Heart left ventricle (tissue), 13 donors: ENCODE data around the gene GIT2.

Source experiments
- POLR2A ChIP-seq, 2 donors: fragments of 450-650 bp; IDR thresholded peaks; one replicate each; pipeline ENCODE4 v1.6.1; 2017; ENCODE audit warnings: antibody characterized with exemption in 2 of 2, mild to moderate bottlenecking in 2 of 2, moderate library complexity in 2 of 2
- TF ChIP-seq, protein P1 (sequence below), 12 donors: fragments of 200-600 bp; sonication (generic) in 4 of 12; IDR thresholded peaks; one replicate each; pipeline versions ENCODE4 v1.5.0 to v1.8.0; 2018 to 2022; ENCODE audit warnings: antibody characterized with exemption in 12 of 12, mild to moderate bottlenecking in 5 of 12
- donor health status: ischemic (EF 13 %, LVEDD 7.1; RV severe dilation, severe dysfunction).
- donor health status: DM: no; HTN: yes; CAD: no.
- donor health status: DM: no; HTN: no; CAD: no.
- donor health status: ischemic (EF 25% LVEDD 6.9; RV normal size, moderate dysfunction).
- donor health status: ischemic (EF 25% LVEDD 5.7; RV mildly dilated, moderate dysfunction).
- donor health status: ischemic (EF 35%, LVEDD 5.7; RV mildly dilated, moderate dysfunction).
- donor health status: nonischemic (EF 11% LVEDD 7.7; RV severe dilation, severe dysfunction).
- donor health status: DM: yes; HTN: yes; CAD: no.
- donor health status: PGD.
- donor health status: ischemic (EF 29% LVEDD 5.4; RV normal size, mild dysfunction).
- donor health status: nonischemic (EF 23%, LVEDD 6.1; RV moderate dilation, normal function).

DNA sequence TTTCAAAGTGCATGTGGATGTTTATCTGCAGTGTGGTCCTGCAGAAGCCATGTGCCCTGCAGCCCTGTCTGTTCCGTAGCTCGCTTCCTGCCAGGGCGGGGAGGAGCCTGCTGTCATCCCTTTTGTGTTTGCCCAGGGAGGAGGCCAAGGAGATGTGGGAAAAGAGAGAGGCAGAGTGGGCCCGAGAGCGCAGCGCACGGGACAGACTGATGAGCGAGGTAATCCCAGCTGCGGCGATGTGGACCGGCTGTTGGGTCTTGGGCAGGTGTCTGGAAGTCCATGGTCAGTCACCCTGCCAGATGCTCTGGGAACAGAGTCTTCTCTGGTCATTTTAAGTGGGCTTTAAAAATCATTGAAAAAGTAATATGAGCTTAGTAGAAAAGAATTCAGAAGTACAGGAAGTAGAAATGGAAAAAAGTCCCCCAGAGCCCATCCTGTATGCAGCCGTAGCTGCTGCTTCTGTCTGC lies 83.3 kb downstream of the GIT2 start:
- TF ChIP-seq, protein P1, sequence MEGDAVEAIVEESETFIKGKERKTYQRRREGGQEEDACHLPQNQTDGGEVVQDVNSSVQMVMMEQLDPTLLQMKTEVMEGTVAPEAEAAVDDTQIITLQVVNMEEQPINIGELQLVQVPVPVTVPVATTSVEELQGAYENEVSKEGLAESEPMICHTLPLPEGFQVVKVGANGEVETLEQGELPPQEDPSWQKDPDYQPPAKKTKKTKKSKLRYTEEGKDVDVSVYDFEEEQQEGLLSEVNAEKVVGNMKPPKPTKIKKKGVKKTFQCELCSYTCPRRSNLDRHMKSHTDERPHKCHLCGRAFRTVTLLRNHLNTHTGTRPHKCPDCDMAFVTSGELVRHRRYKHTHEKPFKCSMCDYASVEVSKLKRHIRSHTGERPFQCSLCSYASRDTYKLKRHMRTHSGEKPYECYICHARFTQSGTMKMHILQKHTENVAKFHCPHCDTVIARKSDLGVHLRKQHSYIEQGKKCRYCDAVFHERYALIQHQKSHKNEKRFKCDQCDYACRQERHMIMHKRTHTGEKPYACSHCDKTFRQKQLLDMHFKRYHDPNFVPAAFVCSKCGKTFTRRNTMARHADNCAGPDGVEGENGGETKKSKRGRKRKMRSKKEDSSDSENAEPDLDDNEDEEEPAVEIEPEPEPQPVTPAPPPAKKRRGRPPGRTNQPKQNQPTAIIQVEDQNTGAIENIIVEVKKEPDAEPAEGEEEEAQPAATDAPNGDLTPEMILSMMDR (IDR thresholded peaks at IDR 0.05) = no peak
- TF ChIP-seq POLR2A (IDR thresholded peaks at IDR 0.05) = no peak
